GM21825 (cell line): ENCODE data around the gene ARSA.
"Not testable (repeated sequence)": the region's sequence is repeated elsewhere in the genome, so short reads cannot be mapped to it uniquely, and the experiment has no call there.

Experiments used
- ATAC-seq: cut with Tn5 transposase; IDR thresholded peaks from one replicate; pipeline ENCODE4 v1.9.1; 2021; ENCODE audit warnings: mild to moderate bottlenecking, moderate library complexity; ENCODE audit not compliant: unreplicated experiment

Gene ARSA

GRCh38 chr22:50624347-50625130 lies 3.4 kb downstream of the ARSA start:
- ATAC-seq = no peak

- no peak for ATAC-seq
Measured at GRCh38 chr22:50622723-50623327, 5.1 kb downstream of the ARSA start.

GRCh38 chr22:50621948-50622722 lies 5.8 kb downstream of the ARSA start:
- ATAC-seq = no peak

- ATAC-seq = peak; percentile 30
Measured at GRCh38 chr22:50621356-50621880, 6.5 kb downstream of the ARSA start.

DNA sequence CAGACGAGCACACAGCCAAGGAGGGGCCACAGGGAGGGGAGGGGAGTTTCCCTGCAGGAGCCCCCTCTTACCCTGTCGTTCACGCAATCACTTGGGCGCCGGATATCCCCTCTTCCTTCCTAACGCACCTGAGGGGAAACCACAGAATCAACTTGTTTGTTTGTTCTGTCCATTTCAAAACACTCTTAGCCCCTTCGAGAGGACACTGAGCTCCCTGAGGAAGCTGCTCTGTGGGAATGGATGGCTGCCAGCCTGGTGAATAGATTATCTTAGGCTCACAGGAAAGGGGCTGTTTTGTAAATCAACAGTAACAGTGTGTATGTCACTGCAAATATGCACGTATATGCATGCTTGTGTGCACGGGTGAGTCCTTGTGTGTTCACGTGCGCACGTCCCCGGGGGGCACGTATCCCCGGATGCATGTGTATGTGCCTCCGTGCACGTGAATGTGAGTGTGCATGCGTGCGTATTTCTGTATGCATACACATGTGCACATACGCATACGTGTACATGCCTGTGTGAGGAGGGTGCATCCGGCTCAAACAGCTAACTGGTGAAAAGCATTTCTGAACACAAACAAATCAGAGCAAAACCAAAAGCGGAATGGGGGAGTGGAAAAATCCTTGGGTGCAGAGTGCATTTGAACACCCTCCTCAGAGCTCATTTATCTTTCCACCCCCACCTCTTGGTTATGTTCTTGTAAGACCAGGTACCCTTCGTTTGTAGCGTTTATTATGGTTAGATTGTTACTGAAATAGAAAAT lies 7.2 kb downstream of the ARSA start:
- peak; percentile 61 for ATAC-seq

- ATAC-seq = not testable (repeated sequence)
Measured at GRCh38 chr22:50614296-50614695, 13.7 kb downstream of the ARSA start.

GRCh38 chr22:50613291-50613981 lies 14.5 kb downstream of the ARSA start:
- ATAC-seq = no peak

- no peak for ATAC-seq
Measured at GRCh38 chr22:50612528-50613221, 15.3 kb downstream of the ARSA start.

DNA sequence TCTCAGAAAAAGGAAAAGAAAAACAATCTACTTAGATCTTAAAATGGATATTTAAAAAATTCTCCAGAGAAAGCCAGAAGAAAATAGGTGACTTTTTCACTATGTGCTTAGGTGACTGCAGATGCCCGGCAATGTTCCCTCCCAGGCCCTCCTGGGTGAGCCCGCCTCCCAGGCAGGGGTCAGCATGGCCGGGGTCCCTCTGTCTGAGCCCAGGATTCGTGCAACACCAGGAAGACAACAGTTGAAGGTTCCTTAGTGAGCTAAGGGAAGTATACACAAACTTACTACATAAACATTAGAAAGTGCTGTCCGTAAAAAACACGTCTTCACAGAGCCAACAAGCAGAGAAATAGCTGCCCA lies 15.8 kb downstream of the ARSA start:
- no peak for ATAC-seq

DNA sequence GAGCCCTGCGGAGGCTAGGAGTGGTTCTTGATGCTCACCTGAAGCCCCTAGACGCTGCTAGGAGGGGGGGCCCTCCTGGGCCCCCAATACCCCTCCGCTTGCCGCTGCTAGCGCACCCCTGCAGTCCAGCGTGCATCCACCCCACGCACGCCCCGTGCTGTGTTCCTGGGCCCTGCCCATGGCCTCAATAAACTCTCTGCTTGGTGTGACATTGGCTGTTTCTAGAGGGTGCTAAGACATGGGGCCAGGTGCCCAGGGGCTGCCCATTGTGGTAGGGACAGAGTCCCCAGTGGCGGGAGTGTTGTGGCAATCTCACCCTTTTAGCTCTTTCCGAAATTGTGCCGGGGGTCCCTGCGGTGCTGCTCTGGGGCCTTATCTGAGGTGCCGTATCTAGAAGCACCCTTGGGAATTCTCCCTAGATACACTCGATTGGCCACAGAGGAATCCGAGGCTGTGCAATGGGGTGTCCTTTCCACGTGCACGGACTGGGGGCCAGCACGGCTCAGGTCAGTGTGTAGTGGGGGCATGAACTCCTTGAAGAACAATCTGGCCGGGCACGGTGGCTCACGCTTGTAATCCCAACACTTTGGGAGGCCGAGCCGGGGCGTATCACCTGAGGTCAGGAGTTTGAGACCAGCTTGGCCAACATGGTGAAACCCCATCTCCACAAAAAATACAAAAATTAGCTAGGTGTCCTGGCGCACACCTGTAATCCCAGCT lies 16.5 kb downstream of the ARSA start:
- no peak for ATAC-seq

GRCh38 chr22:50610581-50610980 lies 17.4 kb downstream of the ARSA start:
- ATAC-seq = no peak

GRCh38 chr22:50610041-50610451 lies 17.9 kb downstream of the ARSA start:
- ATAC-seq = no peak

DNA sequence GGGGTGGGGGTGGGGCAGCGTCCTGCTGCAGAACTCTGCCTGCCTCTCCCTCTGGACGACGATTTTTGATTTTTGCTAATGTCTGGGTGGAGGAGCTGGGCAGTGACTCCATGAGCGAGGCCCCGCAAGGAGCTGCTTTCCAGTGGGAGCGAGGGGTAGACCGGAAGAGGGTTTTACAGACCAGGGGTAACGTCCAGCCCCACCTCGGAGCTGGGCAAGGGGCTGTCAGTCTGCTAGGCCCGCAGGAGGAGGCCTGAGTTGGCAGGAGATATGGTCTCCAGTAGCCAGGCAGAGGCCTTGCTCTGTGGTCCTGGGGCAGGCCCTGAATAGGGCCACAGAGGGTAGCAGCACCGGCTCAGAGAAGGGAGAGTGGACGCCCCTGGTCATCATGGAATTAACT lies 18.4 kb downstream of the ARSA start:
- no peak for ATAC-seq

- no peak for ATAC-seq
Measured at GRCh38 chr22:50608996-50609395, 19.0 kb downstream of the ARSA start.

GRCh38 chr22:50608058-50608840 lies 19.7 kb downstream of the ARSA start:
- not testable (repeated sequence) for ATAC-seq

GRCh38 chr22:50607659-50608020 lies 20.3 kb downstream of the ARSA start:
- ATAC-seq = no peak

GRCh38 chr22:50606946-50607658 lies 20.9 kb downstream of the ARSA start:
- ATAC-seq = no peak
